GM06990 (cell line): ENCODE results near the gene KLF16.

ENCODE experiments used
- DNase-seq: peaks from one replicate; pipeline ENCODE4 v3.0.0-alpha.2; 2011; ENCODE audit not compliant: insufficient read length; ENCODE audit errors: extremely low read depth
- H3K27me3 ChIP-seq: replicated peaks from 2 replicates; pipeline ENCODE4 v1.6.0; 2011; ENCODE audit warnings: low read length; ENCODE audit not compliant: control insufficient read depth, insufficient read depth
- H3K36me3 ChIP-seq: 2 replicates; pipeline ENCODE4 v1.5.1; 2011; ENCODE audit warnings: low read length; ENCODE audit not compliant: control insufficient read depth, insufficient read depth
- H3K4me3 ChIP-seq: replicated peaks from 2 replicates; pipeline ENCODE4 v1.5.1; 2011; ENCODE audit warnings: low read depth, mild to moderate bottlenecking, control low read depth, low read length
- CTCF ChIP-seq: IDR thresholded peaks from 2 replicates; pipeline ENCODE4 v1.5.1; 2011; ENCODE audit warnings: low read length, control low read depth, mild to moderate bottlenecking, inconsistent platforms; ENCODE audit not compliant: insufficient read depth, poor library complexity, severe bottlenecking

The KLF16 gene

DNA sequence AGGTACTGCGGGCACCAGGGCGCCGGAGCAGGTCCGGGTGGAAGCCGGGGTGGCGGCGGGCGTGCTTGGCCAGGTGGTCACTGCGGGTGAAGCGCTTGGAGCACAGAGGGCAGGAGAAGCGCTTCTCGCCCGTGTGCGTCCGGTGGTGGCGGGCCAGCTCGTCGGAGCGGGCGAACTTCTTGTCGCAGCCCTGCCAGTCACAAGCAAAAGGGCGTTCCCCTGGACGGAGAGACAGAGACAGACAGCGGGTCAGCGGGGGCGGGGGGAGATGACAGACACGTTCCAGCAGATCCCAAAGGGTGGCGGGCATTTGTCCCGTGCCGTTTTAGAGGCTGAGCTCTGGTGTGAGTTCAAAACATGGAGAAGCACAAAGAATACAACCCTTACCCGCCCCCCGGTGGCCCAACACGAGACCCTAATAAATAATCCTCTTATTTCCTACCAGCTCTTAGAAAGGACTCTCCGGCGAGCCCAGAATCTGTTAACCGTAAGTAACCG, 8.8 kb downstream of the KLF16 start:
- no peak for TF ChIP-seq CTCF
- DNase-seq, result no peak
- Histone ChIP-seq H3K4me3 (no peak overlapping the region), H3K36me3 (no peaks in the 10 kb centered on the region), H3K27me3 (no peaks in the 10 kb centered on the region)

- no peak for DNase-seq
- Histone ChIP-seq H3K36me3 (no peaks in the 10 kb centered on the region), H3K4me3 (no peak overlapping the region), H3K27me3 (no peaks in the 10 kb centered on the region)
- no peak for TF ChIP-seq CTCF
Observed at GRCh38 chr19:1854039-1854541, 9.3 kb downstream of the KLF16 start.

GRCh38 chr19:1853295-1854038, 9.9 kb downstream of the KLF16 start:
- Histone ChIP-seq H3K27me3 (no peaks in the 10 kb centered on the region), H3K4me3 (no peak overlapping the region; the same call in 1 of the 2 replicates), H3K36me3 (no peaks in the 10 kb centered on the region)
- peak; percentile 88 for DNase-seq
- peak; percentile 98 for TF ChIP-seq CTCF

DNA sequence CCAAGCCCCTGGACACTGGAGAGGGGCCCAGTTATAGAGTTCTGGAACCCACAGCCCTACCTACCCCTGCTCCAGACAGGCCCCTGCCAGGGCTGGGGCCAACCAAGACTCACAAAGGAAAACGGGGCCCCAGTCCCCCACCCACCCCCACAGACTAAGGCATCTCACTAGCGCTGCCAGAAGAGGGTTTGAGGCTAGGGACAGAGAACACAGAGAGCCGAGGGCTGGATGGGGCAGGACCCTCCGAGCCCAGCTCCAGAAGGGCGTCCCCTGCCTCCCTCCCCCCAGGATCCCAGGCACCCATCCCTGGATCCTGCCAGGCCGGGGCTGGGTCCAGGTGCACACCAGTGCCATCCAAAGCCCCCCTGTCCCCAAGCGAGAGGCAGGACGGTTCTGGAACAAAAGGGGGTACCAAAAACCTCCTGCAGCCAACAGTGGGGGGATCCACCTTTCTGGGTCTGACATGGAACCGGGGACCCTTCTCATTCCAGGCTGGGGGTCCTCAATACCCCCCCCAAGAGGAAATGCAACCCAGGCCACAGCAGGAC, 10.7 kb downstream of the KLF16 start:
- TF ChIP-seq CTCF, result no peak
- no peak for DNase-seq
- H3K27me3 ChIP-seq, result no peaks in the 10 kb centered on the region
- no peaks in the 10 kb centered on the region for H3K36me3 ChIP-seq
- H3K4me3 ChIP-seq, result no peak overlapping the region

- H3K4me3 ChIP-seq, result no peak overlapping the region
- no peaks in the 10 kb centered on the region for H3K36me3 ChIP-seq
- no peaks in the 10 kb centered on the region for H3K27me3 ChIP-seq
- TF ChIP-seq CTCF, result no peak
- no peak for DNase-seq
Observed at GRCh38 chr19:1851654-1852580, 11.5 kb downstream of the KLF16 start.
